NOMO-1 treated with DMSO at 0.1 percent for 48 hours (cell line): ENCODE results near the gene RASGEF1B.
A peak's percentile ranks its signal among the peaks of the same experiment; 100 is the strongest.

ENCODE experiments used
- DNase-seq: peaks from one replicate; lab custom pipeline; 2025; ENCODE audit not compliant: unreplicated experiment; lab: John Stamatoyannopoulos, UW

RASGEF1B gene

DNA sequence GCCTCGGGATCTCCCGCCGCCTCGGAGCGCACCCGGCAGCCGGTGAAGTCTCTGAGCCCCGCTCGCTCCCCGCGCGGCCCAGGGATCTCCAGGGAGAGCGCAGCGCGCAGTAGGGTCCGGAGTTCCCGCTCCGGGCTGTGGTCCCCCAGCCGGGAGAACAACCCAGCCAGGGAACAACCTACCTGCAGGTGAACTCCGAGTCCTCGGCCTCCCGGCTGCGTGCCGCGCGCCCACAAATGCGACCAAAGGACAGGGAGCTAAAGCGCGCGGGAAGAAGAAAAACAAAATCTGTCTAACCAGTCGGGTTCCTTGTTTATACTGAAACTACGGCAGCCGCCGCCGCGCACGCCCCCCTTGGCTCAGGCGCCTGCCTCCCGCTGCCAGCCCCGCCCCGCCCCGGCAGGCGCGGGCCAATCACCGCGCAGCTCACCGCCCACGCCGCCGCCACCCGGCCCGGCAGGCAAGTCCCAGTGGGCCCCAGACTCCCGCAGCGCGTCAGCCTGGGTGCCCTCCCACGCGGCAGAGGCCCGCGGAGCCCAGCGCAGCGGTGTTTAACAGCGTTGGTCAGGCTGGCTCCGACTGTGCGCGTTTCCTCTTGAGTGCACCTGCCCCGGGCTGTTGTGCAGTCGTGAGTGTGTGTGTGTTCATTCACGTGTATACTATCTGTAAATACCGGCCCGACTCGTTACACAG lies at the start of gene RASGEF1B:
TSS of gene RASGEF1B (minus strand) at position 320 of the 693 bp plus-strand sequence. CDS start 12,399 bp downstream, outside the sequence.
- peak; percentile 78 for DNase-seq

- peak; percentile 4 for DNase-seq
These were observed 48.1 kb upstream of the RASGEF1B start for GRCh38 chr4:81519856-81520255.

- DNase-seq, result no peak
These were observed 47.7 kb upstream of the RASGEF1B start for GRCh38 chr4:81519427-81519773.

DNA sequence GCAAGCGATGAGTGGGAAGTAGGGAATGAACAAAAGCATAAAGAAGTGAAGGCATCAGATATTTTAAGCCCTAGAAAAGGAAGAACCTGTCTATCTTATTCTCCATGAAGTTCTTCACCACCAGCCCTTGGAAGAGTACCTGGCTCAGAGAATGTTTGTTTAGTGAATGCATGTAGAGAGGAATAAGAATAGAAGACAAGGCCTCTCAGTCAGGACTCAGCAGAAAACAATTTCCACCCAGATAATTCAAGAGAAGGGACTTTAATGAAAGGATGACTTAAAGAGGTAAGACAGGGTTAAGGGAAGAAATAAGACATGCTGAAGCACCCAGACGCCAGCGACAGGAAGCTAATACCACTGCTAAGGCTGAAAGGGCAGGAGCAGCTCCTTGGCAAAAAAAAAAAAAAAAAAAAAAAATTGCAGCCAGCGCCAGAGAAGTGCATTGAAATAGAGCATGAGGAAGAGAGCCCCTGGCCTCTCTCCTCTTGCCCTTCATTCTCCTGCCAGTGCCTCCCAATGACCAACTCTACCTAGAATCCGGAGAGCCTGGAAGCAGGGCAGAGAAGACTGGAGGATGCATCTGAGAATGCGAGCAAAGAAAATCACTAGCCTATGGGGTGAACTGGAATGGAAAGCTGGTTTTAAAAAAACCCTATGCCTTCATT lies 47.2 kb upstream of the RASGEF1B start:
- DNase-seq, result no peak

- DNase-seq, result no peak
These were observed 44.5 kb upstream of the RASGEF1B start for GRCh38 chr4:81516241-81516640.

GRCh38 chr4:81512757-81513501 lies 41.2 kb upstream of the RASGEF1B start:
- no peak for DNase-seq

DNA sequence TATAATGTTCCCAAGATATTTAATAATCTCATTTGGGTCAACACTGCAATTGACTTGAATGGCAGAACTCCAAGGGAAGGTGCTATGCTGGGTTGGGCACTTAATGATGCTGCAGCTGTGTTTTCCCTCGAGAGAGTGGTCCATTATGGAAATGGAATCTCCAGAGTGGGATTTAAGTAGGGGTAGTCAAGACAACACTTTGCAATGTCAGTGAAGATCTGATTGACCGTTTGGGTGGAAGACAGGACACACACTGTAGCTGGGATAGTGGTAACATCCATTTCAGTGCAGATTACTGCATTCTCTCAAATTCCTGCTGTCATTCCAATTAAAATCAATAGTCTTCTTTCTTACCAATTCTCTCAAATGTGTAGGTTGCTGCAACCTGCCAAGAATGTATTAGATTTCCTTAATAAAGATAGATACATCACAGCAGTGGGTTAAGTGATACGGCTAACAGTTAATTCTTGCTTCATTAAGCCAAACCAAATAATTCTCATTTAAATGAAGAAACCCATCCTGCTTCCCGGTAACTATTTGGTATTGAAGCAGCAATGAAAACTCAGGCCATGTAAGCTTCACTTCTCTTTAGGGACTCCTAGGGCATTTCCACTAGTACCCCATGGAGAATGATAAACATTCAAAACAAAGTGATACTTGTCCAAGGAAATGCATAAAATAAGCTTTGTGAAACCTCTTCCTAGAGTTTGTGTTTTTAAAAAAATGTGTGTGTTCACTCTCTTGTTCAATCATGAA lies 40.5 kb upstream of the RASGEF1B start:
- DNase-seq, result no peak

DNA sequence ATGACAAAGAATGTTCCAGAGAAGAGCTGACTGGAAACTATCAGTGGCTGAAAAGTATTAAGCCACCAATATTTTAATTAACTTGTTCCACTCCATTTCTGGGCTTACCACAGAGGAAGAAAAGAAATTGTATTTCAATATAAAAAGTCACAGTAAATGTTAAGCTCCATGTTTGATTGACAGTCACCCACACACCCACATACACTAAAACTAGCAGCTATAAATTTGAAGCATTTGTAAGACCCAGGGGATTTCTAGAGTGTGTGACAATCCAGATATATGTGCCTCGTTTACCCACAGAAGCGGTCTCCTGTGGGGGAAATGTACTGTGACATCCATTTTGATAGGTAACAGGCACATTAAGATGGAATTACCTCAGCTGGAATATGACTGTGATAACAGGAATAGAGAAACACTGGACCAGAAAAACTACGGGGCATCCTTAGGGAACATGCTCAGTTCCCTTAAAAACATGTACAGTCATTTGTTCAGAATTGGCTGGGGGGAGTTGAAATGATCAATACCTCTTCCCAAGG lies 39.0 kb upstream of the RASGEF1B start:
- DNase-seq, result no peak

DNA sequence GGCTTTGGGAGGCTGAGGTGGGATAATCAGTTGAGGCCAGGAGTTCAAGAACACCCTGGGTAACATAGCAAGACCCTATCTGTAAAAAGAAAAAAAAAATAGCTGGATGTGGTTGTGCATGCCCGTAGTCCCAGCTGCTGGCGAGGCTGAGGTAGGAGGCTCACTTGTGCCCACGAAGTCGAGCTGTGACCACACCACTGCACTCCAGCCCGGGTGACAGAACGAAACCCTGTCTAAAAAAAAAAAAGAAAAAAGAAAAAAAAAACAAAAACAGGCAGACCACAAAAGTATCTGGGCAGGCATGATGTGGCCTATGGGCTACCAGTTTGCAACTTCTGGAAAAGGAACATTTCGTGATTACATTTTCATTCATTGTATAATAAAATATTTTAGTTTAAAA lies 38.1 kb upstream of the RASGEF1B start:
- DNase-seq, result no peak

DNA sequence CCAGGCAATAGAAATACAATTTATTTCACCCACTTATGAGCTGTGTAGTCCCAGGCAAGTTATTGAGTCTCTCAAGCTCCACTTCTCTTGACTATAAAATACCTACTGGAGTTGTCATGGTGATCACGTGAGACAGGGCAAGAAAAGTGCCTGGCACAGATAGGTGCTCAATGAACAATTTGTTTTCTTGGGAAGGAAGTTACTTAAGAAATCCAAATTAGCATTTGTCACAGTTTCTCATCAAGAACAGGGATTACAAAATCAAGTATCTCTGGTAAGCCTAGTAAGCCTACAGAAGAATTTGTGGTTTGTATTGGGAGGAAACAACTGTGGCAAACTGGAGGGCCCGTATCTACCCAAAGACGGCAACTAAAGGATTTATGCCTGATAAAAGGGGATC lies 37.5 kb upstream of the RASGEF1B start:
- peak; percentile 82 for DNase-seq

DNA sequence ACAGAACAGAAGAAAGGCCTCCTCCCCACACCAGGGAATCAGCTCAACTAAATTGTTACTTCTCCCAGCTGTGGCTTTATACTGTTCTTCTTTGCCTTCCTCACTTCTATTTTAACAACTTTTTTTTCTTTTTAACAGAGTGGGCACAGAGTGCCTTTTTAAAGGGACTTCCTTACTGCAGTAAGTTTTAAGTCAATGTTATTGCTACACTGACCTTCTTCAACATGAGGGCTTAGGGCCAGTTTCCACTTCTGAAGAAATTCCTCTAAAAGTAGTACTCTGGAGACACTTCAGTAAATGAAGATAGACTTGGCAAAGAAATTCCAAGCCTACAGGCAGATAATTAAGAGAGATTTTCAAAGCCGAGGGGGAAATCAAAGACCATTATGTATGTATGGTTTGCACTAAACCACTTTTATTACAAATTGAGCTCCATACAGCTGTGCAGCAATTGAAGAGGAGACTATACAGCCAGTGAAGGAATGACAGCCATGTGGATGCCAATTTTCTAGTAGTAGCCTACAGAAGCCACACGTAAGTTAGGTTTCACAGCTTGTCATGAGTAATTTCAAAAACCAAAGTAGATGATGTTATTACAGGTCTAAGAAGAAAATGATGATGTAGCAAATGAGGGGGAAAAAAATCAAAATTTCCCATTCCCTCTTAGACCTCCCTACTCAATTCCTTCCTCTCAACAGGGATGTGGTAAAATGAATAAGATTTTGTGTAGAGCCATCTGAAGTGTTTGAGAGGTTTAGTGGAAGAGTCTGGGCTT lies 36.9 kb upstream of the RASGEF1B start:
- DNase-seq, result no peak

- DNase-seq, result no peak
These were observed 35.8 kb upstream of the RASGEF1B start for GRCh38 chr4:81507530-81507929.

DNA sequence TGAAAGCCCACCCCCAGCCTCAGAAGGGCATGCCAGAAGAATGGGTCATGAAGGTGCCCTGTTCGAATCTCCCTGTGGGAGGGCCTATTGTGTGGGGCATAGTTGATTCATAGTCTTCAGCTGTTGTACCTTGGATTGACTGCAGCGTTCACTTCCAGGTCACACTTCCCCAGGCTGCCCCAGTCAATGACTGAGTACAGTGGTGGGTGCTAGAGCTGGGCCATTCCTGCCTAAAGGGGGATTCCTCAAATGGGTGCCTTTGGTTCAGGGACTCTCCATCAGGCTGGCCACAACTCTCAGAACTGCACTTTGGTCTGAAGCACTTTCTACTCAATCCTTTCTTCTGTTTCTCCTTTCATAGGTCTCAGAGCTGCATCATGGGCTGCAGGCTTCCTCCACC lies 35.0 kb upstream of the RASGEF1B start:
- DNase-seq, result no peak

GRCh38 chr4:81505726-81506125 lies 34.0 kb upstream of the RASGEF1B start:
- DNase-seq, result peak; percentile 37

- peak; percentile 83 for DNase-seq
These were observed 33.4 kb upstream of the RASGEF1B start for GRCh38 chr4:81505004-81505598.

- DNase-seq, result no peak
These were observed 32.7 kb upstream of the RASGEF1B start for GRCh38 chr4:81504112-81505003.

- no peak for DNase-seq
These were observed 31.9 kb upstream of the RASGEF1B start for GRCh38 chr4:81503586-81503985.

- DNase-seq, result no peak
These were observed 30.9 kb upstream of the RASGEF1B start for GRCh38 chr4:81502564-81502963.

GRCh38 chr4:81499840-81500239 lies 28.1 kb upstream of the RASGEF1B start:
- no peak for DNase-seq
